Osteocyte (in vitro differentiated cells): Measurements from ENCODE around the gene RRP12. TPM values are rescaled to one million over a fixed set of nuclear protein-coding genes. Genes with fewer than 3 reads are reported as not detected.

Source experiments
- DNase-seq: peaks from one replicate; pipeline ENCODE4 v3.0.0; 2021; ENCODE audit warnings: mixed read lengths; ENCODE audit not compliant: unreplicated experiment; ENCODE audit errors: extremely low spot score
- H3K27ac Mint-ChIP-seq: one replicate; pipeline ENCODE4 v1.8.0; 2021; ENCODE audit warnings: mild to moderate bottlenecking, mixed read lengths; ENCODE audit not compliant: unreplicated experiment
- H3K27me3 Mint-ChIP-seq: one replicate; pipeline ENCODE4 v1.8.0; 2021; ENCODE audit warnings: mixed read lengths; ENCODE audit not compliant: unreplicated experiment
- H3K36me3 Mint-ChIP-seq: one replicate; pipeline ENCODE4 v1.8.0; 2021; ENCODE audit warnings: mixed read lengths; ENCODE audit not compliant: unreplicated experiment
- H3K4me1 Mint-ChIP-seq: one replicate; pipeline ENCODE4 v1.8.0; 2021; ENCODE audit warnings: mixed read lengths; ENCODE audit not compliant: unreplicated experiment
- H3K4me3 Mint-ChIP-seq: one replicate; pipeline ENCODE4 v1.8.0; 2021; ENCODE audit warnings: mild to moderate bottlenecking, moderate library complexity, mixed read lengths; ENCODE audit not compliant: unreplicated experiment
- H3K9me3 Mint-ChIP-seq: one replicate; pipeline ENCODE4 v1.8.0; 2021; ENCODE audit warnings: mixed read lengths; ENCODE audit not compliant: unreplicated experiment
- CTCF ChIP-seq: fragments of 200-600 bp; sonication (generic); IDR thresholded peaks from 2 replicates; pipeline ENCODE4 v1.5.0; 2021; ENCODE audit warnings: antibody characterized with exemption, mild to moderate bottlenecking, moderate library complexity
- total RNA-seq: library from RNA; stranded (reverse); gene quantifications from 2 replicates; pipeline ENCODE4 v1.2.1, GENCODE V29; 2021

The RRP12 gene
- total RNA-seq, 1 donor from 2014 or later, result 30.1 TPM

GRCh38 chr10:97312897-97313296 is 88.2 kb downstream of the RRP12 start:
- no peak for TF ChIP-seq CTCF
- Mint-ChIP-seq H3K4me1 (no peaks in the 10 kb centered on the region), H3K9me3 (no peaks in the 10 kb centered on the region), H3K36me3 (no peaks in the 10 kb centered on the region), H3K27ac (no peak overlapping the region), H3K27me3 (peaks cover 4% of the 10 kb centered on the region), H3K4me3 (no peak overlapping the region)
- DNase-seq, result no peak

GRCh38 chr10:97311111-97311626 is 90.0 kb downstream of the RRP12 start:
- no peak overlapping the region for H3K27ac Mint-ChIP-seq
- H3K4me1 Mint-ChIP-seq, result no peaks in the 10 kb centered on the region
- H3K4me3 Mint-ChIP-seq, result no peak overlapping the region
- H3K27me3 Mint-ChIP-seq, result peaks cover 4% of the 10 kb centered on the region
- H3K36me3 Mint-ChIP-seq, result no peaks in the 10 kb centered on the region
- TF ChIP-seq CTCF, result no peak
- no peaks in the 10 kb centered on the region for H3K9me3 Mint-ChIP-seq
- no peak for DNase-seq

GRCh38 chr10:97307866-97308780 is 93.0 kb downstream of the RRP12 start:
- Mint-ChIP-seq H3K27ac (no peak overlapping the region), H3K4me3 (no peak overlapping the region), H3K9me3 (no peaks in the 10 kb centered on the region), H3K36me3 (no peaks in the 10 kb centered on the region), H3K4me1 (no peaks in the 10 kb centered on the region), H3K27me3 (no peaks in the 10 kb centered on the region)
- DNase-seq, result no peak
- TF ChIP-seq CTCF, result no peak

GRCh38 chr10:97307441-97307840 is 93.7 kb downstream of the RRP12 start:
- Mint-ChIP-seq H3K4me1 (no peaks in the 10 kb centered on the region), H3K4me3 (no peak overlapping the region), H3K9me3 (no peaks in the 10 kb centered on the region), H3K27me3 (no peaks in the 10 kb centered on the region), H3K36me3 (no peaks in the 10 kb centered on the region), H3K27ac (no peak overlapping the region)
- TF ChIP-seq CTCF, result no peak
- DNase-seq, result no peak

Other genes starting within 250 kb of the RRP12 start
- 0.16 TPM in 1 of 2 replicates, not detected in the other for gene SLIT1, start 215.4 kb downstream of the RRP12 start, total RNA-seq
- gene ARHGAP19, start 108.7 kb downstream of the RRP12 start, total RNA-seq, result 5.0 and 5.5 TPM in 2 replicates
- gene FRAT1, start 82.1 kb downstream of the RRP12 start, total RNA-seq, result 3.5 and 3.6 TPM in 2 replicates
- gene FRAT2, start 66.6 kb downstream of the RRP12 start, total RNA-seq, result 7.9 and 8.0 TPM in 2 replicates
- 234 and 236 TPM in 2 replicates for gene PGAM1, start 24.9 kb upstream of the RRP12 start, total RNA-seq
- 31.9 and 32.4 TPM in 2 replicates for gene EXOSC1, start 44.7 kb upstream of the RRP12 start, total RNA-seq
- 46.9 and 50.9 TPM in 2 replicates for gene ZDHHC16, start 44.8 kb upstream of the RRP12 start, total RNA-seq
- 70.1 and 71.1 TPM in 2 replicates for gene MMS19, start 97.1 kb upstream of the RRP12 start, total RNA-seq
- 25.6 and 27.7 TPM in 2 replicates for gene UBTD1, start 97.6 kb upstream of the RRP12 start, total RNA-seq
- not detected in 2 replicates for gene ANKRD2, start 171.4 kb upstream of the RRP12 start, total RNA-seq
- gene HOGA1, start 183.0 kb upstream of the RRP12 start, total RNA-seq, result not detected in 2 replicates
- gene C10orf62, start 188.4 kb upstream of the RRP12 start, total RNA-seq, result not detected in 2 replicates
- 13.1 and 13.3 TPM in 2 replicates for gene MORN4, start 232.2 kb upstream of the RRP12 start, total RNA-seq
- 22.0 and 22.1 TPM in 2 replicates for gene PI4K2A, start 239.3 kb upstream of the RRP12 start, total RNA-seq